RPMI8226 (cell line): ENCODE results near the gene ZNF385D.

Source experiments
- DNase-seq: peaks from one replicate; pipeline ENCODE4 v3.0.0-alpha.2; 2015

The ZNF385D gene

GRCh38 chr3:21665444-21666100 lies 85.4 kb downstream of the ZNF385D start:
- DNase-seq: no peak

GRCh38 chr3:21664996-21665395 lies 86.0 kb downstream of the ZNF385D start:
- no peak for DNase-seq

GRCh38 chr3:21662403-21662802 lies 88.6 kb downstream of the ZNF385D start:
- DNase-seq: no peak

- no peak for DNase-seq
These were observed 96.3 kb downstream of the ZNF385D start for GRCh38 chr3:21654662-21655061.

- DNase-seq: no peak
These were observed 96.8 kb downstream of the ZNF385D start for GRCh38 chr3:21654241-21654640.

- DNase-seq: no peak
These were observed 101.5 kb downstream of the ZNF385D start for GRCh38 chr3:21649519-21649918.

- no peak for DNase-seq
These were observed 103.0 kb downstream of the ZNF385D start for GRCh38 chr3:21647961-21648360.

GRCh38 chr3:21645121-21645897 lies 105.7 kb downstream of the ZNF385D start:
- no peak for DNase-seq

- DNase-seq: no peak
These were observed 106.7 kb downstream of the ZNF385D start for GRCh38 chr3:21644268-21644667.

- no peak for DNase-seq
These were observed 107.3 kb downstream of the ZNF385D start for GRCh38 chr3:21643752-21644151.

- no peak for DNase-seq
These were observed 108.6 kb downstream of the ZNF385D start for GRCh38 chr3:21642433-21642832.

GRCh38 chr3:21641959-21642358 lies 109.1 kb downstream of the ZNF385D start:
- no peak for DNase-seq

- no peak for DNase-seq
These were observed 112.5 kb downstream of the ZNF385D start for GRCh38 chr3:21638488-21638887.

GRCh38 chr3:21634112-21634511 lies 116.9 kb downstream of the ZNF385D start:
- no peak for DNase-seq

- no peak for DNase-seq
These were observed 126.5 kb downstream of the ZNF385D start for GRCh38 chr3:21624524-21624923.

- DNase-seq: no peak
These were observed 129.8 kb downstream of the ZNF385D start for GRCh38 chr3:21621181-21621651.

- DNase-seq: no peak
These were observed 130.4 kb downstream of the ZNF385D start for GRCh38 chr3:21620511-21621155.

GRCh38 chr3:21618695-21619094 lies 132.3 kb downstream of the ZNF385D start:
- no peak for DNase-seq

- DNase-seq: no peak
These were observed 137.5 kb downstream of the ZNF385D start for GRCh38 chr3:21613372-21614070.

GRCh38 chr3:21601178-21601577 lies 149.8 kb downstream of the ZNF385D start:
- DNase-seq: no peak

- no peak for DNase-seq
These were observed 151.1 kb downstream of the ZNF385D start for GRCh38 chr3:21599890-21600289.

- DNase-seq: no peak
These were observed 158.2 kb downstream of the ZNF385D start for GRCh38 chr3:21592828-21593227.

GRCh38 chr3:21587894-21588293 lies 163.1 kb downstream of the ZNF385D start:
- no peak for DNase-seq
